Loucy (cell line): ENCODE results near the gene OR5K3.

Experiments used
- EZH2phosphoT487 ChIP-seq: fragments of 200-600 bp; IDR thresholded peaks from 2 replicates; pipeline ENCODE4 v1.6.1; 2018; ENCODE audit warnings: antibody characterized with exemption, mild to moderate bottlenecking, moderate library complexity, borderline replicate concordance
- TF ChIP-seq, protein P1 (sequence below): fragments of 200-600 bp; sonication (generic); conservative IDR thresholded peaks from 2 replicates; pipeline ENCODE4 v1.5.1; 2014; ENCODE audit warnings: mild to moderate bottlenecking, antibody characterized with exemption, low read length

- TF ChIP-seq, protein P1, sequence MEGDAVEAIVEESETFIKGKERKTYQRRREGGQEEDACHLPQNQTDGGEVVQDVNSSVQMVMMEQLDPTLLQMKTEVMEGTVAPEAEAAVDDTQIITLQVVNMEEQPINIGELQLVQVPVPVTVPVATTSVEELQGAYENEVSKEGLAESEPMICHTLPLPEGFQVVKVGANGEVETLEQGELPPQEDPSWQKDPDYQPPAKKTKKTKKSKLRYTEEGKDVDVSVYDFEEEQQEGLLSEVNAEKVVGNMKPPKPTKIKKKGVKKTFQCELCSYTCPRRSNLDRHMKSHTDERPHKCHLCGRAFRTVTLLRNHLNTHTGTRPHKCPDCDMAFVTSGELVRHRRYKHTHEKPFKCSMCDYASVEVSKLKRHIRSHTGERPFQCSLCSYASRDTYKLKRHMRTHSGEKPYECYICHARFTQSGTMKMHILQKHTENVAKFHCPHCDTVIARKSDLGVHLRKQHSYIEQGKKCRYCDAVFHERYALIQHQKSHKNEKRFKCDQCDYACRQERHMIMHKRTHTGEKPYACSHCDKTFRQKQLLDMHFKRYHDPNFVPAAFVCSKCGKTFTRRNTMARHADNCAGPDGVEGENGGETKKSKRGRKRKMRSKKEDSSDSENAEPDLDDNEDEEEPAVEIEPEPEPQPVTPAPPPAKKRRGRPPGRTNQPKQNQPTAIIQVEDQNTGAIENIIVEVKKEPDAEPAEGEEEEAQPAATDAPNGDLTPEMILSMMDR: no peak
- no peak for TF ChIP-seq EZH2phosphoT487
These were observed 31.2 kb upstream of the OR5K3 start for GRCh38 chr3:98359250-98359649.
